HepG2 (cell line): ENCODE measurements around the gene NUDCD3.

ENCODE experiments used
- CTCF ChIP-seq: sonication (generic); formaldehyde crosslinking; IDR thresholded peaks from 2 replicates; pipeline ENCODE4 v1.5.0; 2020; ENCODE audit warnings: mild to moderate bottlenecking, missing genetic modification reagents, moderate library complexity
- EZH2 ChIP-seq: conservative IDR thresholded peaks from 2 replicates; pipeline ENCODE4 v1.6.1; 2012; ENCODE audit warnings: mild to moderate bottlenecking, low read depth, low read length, moderate library complexity
- NBN ChIP-seq: fragments of 450-650 bp; conservative IDR thresholded peaks from 2 replicates; pipeline ENCODE4 v1.6.1; 2017
- NFATC3 ChIP-seq: sonication (generic); formaldehyde crosslinking; IDR thresholded peaks from 2 replicates; pipeline ENCODE4 v1.5.1; 2020; ENCODE audit warnings: mild to moderate bottlenecking, missing genetic modification reagents
- NONO ChIP-seq, 2 experiments: fragments of 450-650 bp in 1 of 2; sonication (generic) in 1 of 2; formaldehyde crosslinking in 1 of 2; IDR thresholded peaks in 1 of 2; conservative IDR thresholded peaks in 1 of 2; 2 replicates each; pipeline versions ENCODE4 v1.6.1 to v1.8.0; 2017 to 2022; ENCODE audit warnings: mild to moderate bottlenecking in 1 of 2, missing genetic modification reagents in 1 of 2, moderate library complexity in 1 of 2
- ZNF253 ChIP-seq: sonication (generic); formaldehyde crosslinking; IDR thresholded peaks from 2 replicates; pipeline ENCODE4 v1.8.0; 2022; ENCODE audit warnings: mild to moderate bottlenecking, missing genetic modification reagents, borderline replicate concordance

- TF ChIP-seq CTCF: no peak
- no peak for TF ChIP-seq NONO (IDR thresholded peaks at IDR 0.05)
- TF ChIP-seq NONO (CRISPR knock-in tag; conservative IDR thresholded peaks at IDR 0.05): no peak
- TF ChIP-seq NBN: no peak
- no peak for TF ChIP-seq ZNF253 (CRISPR knock-in tag)
- no peak for TF ChIP-seq NFATC3 (CRISPR knock-in tag)
- no peak for TF ChIP-seq EZH2
These were observed 117.1 kb downstream of the NUDCD3 start for GRCh38 chr7:44373418-44373740.
